HL-60 (cell line): ENCODE measurements around the gene DOP1B.
"Not testable (repeated sequence)": the region's sequence is repeated elsewhere in the genome, so short reads cannot be mapped to it uniquely, and the experiment has no call there.

Experiments used
- GABPA ChIP-seq: IDR thresholded peaks from 2 replicates; pipeline ENCODE4 v1.6.1; 2012; ENCODE audit warnings: low read depth
- TF ChIP-seq, protein P1 (sequence below): IDR thresholded peaks from one replicate; pipeline ENCODE4 v1.5.1; 2011; ENCODE audit warnings: low read length, control low read depth, inconsistent platforms; ENCODE audit not compliant: insufficient read depth
- TF ChIP-seq, protein P2 (sequence below): IDR thresholded peaks from 2 replicates; pipeline ENCODE4 v1.6.1; 2012; ENCODE audit warnings: low read depth; ENCODE audit not compliant: insufficient replicate concordance

DNA sequence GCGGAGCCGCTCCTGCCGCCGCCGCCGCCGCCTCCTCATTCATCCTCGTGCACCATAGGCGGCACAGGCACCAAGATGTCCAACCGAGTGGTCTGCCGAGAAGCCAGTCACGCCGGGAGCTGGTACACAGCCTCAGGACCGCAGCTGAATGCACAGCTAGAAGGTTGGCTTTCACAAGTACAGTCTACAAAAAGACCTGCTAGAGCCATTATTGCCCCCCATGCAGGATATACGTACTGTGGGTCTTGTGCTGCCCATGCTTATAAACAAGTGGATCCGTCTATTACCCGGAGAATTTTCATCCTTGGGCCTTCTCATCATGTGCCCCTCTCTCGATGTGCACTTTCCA lies 26.2 kb upstream of the DOP1B start:
- TF ChIP-seq GABPA = not testable (repeated sequence)
- TF ChIP-seq, protein P1, sequence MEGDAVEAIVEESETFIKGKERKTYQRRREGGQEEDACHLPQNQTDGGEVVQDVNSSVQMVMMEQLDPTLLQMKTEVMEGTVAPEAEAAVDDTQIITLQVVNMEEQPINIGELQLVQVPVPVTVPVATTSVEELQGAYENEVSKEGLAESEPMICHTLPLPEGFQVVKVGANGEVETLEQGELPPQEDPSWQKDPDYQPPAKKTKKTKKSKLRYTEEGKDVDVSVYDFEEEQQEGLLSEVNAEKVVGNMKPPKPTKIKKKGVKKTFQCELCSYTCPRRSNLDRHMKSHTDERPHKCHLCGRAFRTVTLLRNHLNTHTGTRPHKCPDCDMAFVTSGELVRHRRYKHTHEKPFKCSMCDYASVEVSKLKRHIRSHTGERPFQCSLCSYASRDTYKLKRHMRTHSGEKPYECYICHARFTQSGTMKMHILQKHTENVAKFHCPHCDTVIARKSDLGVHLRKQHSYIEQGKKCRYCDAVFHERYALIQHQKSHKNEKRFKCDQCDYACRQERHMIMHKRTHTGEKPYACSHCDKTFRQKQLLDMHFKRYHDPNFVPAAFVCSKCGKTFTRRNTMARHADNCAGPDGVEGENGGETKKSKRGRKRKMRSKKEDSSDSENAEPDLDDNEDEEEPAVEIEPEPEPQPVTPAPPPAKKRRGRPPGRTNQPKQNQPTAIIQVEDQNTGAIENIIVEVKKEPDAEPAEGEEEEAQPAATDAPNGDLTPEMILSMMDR = not testable (repeated sequence)
- TF ChIP-seq, protein P2, sequence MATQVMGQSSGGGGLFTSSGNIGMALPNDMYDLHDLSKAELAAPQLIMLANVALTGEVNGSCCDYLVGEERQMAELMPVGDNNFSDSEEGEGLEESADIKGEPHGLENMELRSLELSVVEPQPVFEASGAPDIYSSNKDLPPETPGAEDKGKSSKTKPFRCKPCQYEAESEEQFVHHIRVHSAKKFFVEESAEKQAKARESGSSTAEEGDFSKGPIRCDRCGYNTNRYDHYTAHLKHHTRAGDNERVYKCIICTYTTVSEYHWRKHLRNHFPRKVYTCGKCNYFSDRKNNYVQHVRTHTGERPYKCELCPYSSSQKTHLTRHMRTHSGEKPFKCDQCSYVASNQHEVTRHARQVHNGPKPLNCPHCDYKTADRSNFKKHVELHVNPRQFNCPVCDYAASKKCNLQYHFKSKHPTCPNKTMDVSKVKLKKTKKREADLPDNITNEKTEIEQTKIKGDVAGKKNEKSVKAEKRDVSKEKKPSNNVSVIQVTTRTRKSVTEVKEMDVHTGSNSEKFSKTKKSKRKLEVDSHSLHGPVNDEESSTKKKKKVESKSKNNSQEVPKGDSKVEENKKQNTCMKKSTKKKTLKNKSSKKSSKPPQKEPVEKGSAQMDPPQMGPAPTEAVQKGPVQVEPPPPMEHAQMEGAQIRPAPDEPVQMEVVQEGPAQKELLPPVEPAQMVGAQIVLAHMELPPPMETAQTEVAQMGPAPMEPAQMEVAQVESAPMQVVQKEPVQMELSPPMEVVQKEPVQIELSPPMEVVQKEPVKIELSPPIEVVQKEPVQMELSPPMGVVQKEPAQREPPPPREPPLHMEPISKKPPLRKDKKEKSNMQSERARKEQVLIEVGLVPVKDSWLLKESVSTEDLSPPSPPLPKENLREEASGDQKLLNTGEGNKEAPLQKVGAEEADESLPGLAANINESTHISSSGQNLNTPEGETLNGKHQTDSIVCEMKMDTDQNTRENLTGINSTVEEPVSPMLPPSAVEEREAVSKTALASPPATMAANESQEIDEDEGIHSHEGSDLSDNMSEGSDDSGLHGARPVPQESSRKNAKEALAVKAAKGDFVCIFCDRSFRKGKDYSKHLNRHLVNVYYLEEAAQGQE = not testable (repeated sequence)
